Erythroblast (primary cell): ENCODE measurements around the gene BSN.

Experiments
- GATA1 ChIP-seq: IDR thresholded peaks from 2 replicates; pipeline ENCODE4 v1.6.1; 2011; ENCODE audit warnings: low read depth, mild to moderate bottlenecking, control low read depth, low read length, moderate library complexity
- POLR2A ChIP-seq: IDR thresholded peaks from 2 replicates; pipeline ENCODE4 v1.6.1; 2011; ENCODE audit warnings: mild to moderate bottlenecking, low read length

GRCh38 chr3:49554633-49555265 lies 472 bp downstream of the BSN start:
- TF ChIP-seq POLR2A (no peak), GATA1 (no peak)
